OCI-LY7 (cell line): ENCODE data around the gene NPHP3. TPM values are rescaled to one million over a fixed set of nuclear protein-coding genes. Genes with fewer than 3 reads are reported as not detected.
"Not testable (repeated sequence)": the region's sequence is repeated elsewhere in the genome, so short reads cannot be mapped to it uniquely, and the experiment has no call there.

Experiments
- BruUV-seq: library from RNA; stranded (reverse); fragments of 400-500 nt; replicated peaks from 2 replicates; lab custom pipeline; 2021; lab: Mats Ljungman, UMichigan
- CTCF ChIA-PET: fragments of 300-600 bp; sonication (Branson Sonifier 250); formaldehyde crosslinking; loops from one replicate; lab custom pipeline; 2022; ENCODE audit warnings: antibody characterized with exemption; ENCODE audit not compliant: unreplicated experiment; lab: Charles Lee
- POLR2A ChIA-PET: fragments of 300-600 bp; sonication (Branson Sonifier 250); formaldehyde crosslinking; loops from one replicate; lab custom pipeline; 2022; ENCODE audit warnings: antibody characterized with exemption; lab: Charles Lee
- DNase-seq: peaks from one replicate; pipeline ENCODE4 v3.0.0-alpha.2; 2015; ENCODE audit warnings: low spot score
- H2AFZ ChIP-seq: fragments of 200-600 bp; sonication (generic), shearing (Covaris generic); 2 replicates; pipeline ENCODE4 v1.6.1; 2014; ENCODE audit warnings: mild to moderate bottlenecking, antibody characterized with exemption, low read length, moderate library complexity
- H3K27ac ChIP-seq: fragments of 200-600 bp; sonication (generic); 2 replicates; pipeline ENCODE4 v1.5.1; 2014; ENCODE audit warnings: mixed run types, low read depth, mild to moderate bottlenecking, moderate library complexity, low read length, inconsistent platforms; ENCODE audit not compliant: poor library complexity, severe bottlenecking
- H3K36me3 ChIP-seq: fragments of 200-600 bp; sonication (generic); 2 replicates; pipeline ENCODE4 v1.6.1; 2014; ENCODE audit warnings: mild to moderate bottlenecking, antibody characterized with exemption, low read length, moderate library complexity, mixed read lengths; ENCODE audit not compliant: insufficient read depth
- H3K4me1 ChIP-seq: fragments of 200-600 bp; sonication (generic); 2 replicates; pipeline ENCODE4 v1.5.1; 2014; ENCODE audit warnings: mild to moderate bottlenecking, low read length; ENCODE audit not compliant: insufficient read depth, poor library complexity, severe bottlenecking
- H3K4me2 ChIP-seq: fragments of 200-600 bp; sonication (generic); 2 replicates; pipeline ENCODE4 v1.6.1; 2014; ENCODE audit warnings: mild to moderate bottlenecking, low read length
- H3K4me3 ChIP-seq: fragments of 200-600 bp; sonication (generic); 2 replicates; pipeline ENCODE4 v1.5.1; 2014; ENCODE audit warnings: mild to moderate bottlenecking, low read depth, low read length; ENCODE audit not compliant: poor library complexity, severe bottlenecking
- H3K79me2 ChIP-seq: fragments of 200-600 bp; sonication (generic); 2 replicates; pipeline ENCODE4 v1.6.1; 2016; ENCODE audit warnings: low read depth, mild to moderate bottlenecking, low read length, moderate library complexity, mixed read lengths; ENCODE audit not compliant: insufficient read depth
- H3K9me2 ChIP-seq: fragments of 200-600 bp; sonication (generic); 2 replicates; pipeline ENCODE4 v1.6.1; 2016; ENCODE audit warnings: mild to moderate bottlenecking, low read length, mixed read lengths; ENCODE audit not compliant: insufficient read depth
- H3K9me3 ChIP-seq: fragments of 200-600 bp; sonication (generic); 2 replicates; pipeline ENCODE4 v1.6.1; 2014; ENCODE audit warnings: mild to moderate bottlenecking, mixed run types, low read length, mixed read lengths
- H4K20me1 ChIP-seq: fragments of 200-600 bp; sonication (generic); 2 replicates; pipeline ENCODE4 v1.6.1; 2014; ENCODE audit warnings: mild to moderate bottlenecking, antibody characterized with exemption, low read length, moderate library complexity, mixed read lengths; ENCODE audit not compliant: insufficient read depth
- EZH2phosphoT487 ChIP-seq: fragments of 200-600 bp; sonication (generic); IDR thresholded peaks from 2 replicates; pipeline ENCODE4 v1.6.1; 2018; ENCODE audit warnings: low read depth, borderline replicate concordance, mild to moderate bottlenecking, mixed run types, antibody characterized with exemption, low read length, moderate library complexity, mixed read lengths
- intact Hi-C: fragments of 100-400 bp; cut with micrococcal nuclease; formaldehyde crosslinking; loops from one replicate; pipeline ENCODE4 v1.10.0; 2022; ENCODE audit not compliant: unreplicated experiment
- total RNA-seq, 2 experiments: library from RNA; depleted of rRNA in 1 of 2; stranded (reverse); fragments of >200 nt in 1 of 2; shearing (Covaris generic) in 1 of 2; gene quantifications; 2 replicates each; pipeline ENCODE4 v1.2.3, GENCODE V29; 2014 to 2022
- TF ChIP-seq, protein P1 (sequence below): fragments of 200-600 bp; sonication (generic); conservative IDR thresholded peaks from 2 replicates; pipeline ENCODE4 v1.5.1; 2014; ENCODE audit warnings: mild to moderate bottlenecking, antibody characterized with exemption, low read length, moderate library complexity, mixed read lengths

The NPHP3 gene
- total RNA-seq, 2 experiments from 2014 or later: 8.5 to 10.6 TPM

DNA sequence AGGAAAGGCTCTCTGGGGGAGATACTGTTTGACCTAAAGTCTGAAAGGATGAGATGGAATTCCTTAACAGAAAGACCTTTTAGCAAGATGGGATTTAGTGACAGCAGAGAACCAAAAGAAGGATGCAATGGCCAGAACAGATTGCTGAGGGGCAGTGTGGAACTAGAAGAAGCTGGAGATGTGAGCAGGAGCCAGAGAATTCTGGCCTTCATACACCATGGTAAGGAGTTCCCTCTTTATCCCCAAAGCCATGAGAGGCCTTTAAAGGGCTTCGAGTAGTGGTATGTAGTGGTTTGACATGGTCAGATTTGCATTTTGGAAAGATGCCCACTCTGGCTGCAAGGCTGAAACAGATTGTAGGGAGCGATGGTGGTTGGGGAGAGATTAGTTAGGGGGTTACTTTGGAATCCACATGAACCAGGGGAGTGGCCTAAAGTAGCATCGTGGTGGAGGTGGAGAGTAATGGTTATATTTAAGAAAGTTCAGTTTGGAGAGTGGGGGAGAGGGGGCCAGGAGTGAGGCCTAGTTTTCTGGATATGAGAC, 34.0 kb upstream of the NPHP3 start:
- TF ChIP-seq, protein P1, sequence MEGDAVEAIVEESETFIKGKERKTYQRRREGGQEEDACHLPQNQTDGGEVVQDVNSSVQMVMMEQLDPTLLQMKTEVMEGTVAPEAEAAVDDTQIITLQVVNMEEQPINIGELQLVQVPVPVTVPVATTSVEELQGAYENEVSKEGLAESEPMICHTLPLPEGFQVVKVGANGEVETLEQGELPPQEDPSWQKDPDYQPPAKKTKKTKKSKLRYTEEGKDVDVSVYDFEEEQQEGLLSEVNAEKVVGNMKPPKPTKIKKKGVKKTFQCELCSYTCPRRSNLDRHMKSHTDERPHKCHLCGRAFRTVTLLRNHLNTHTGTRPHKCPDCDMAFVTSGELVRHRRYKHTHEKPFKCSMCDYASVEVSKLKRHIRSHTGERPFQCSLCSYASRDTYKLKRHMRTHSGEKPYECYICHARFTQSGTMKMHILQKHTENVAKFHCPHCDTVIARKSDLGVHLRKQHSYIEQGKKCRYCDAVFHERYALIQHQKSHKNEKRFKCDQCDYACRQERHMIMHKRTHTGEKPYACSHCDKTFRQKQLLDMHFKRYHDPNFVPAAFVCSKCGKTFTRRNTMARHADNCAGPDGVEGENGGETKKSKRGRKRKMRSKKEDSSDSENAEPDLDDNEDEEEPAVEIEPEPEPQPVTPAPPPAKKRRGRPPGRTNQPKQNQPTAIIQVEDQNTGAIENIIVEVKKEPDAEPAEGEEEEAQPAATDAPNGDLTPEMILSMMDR: no peak
- TF ChIP-seq EZH2phosphoT487: no peak
- no peak overlapping the region for H3K4me3 ChIP-seq
- no peaks in the 10 kb centered on the region for H4K20me1 ChIP-seq
- H2AFZ ChIP-seq: no peak overlapping the region
- ChIA-PET CTCF (no interaction called here), POLR2A (no interaction called here)
- no peak for DNase-seq
- H3K4me1 ChIP-seq: no peaks in the 10 kb centered on the region
- intact Hi-C loops: no loop called here
- H3K79me2 ChIP-seq: no peaks in the 10 kb centered on the region
- no peak overlapping the region for H3K4me2 ChIP-seq
- H3K27ac ChIP-seq: no peak overlapping the region
- H3K36me3 ChIP-seq: no peaks in the 10 kb centered on the region
- H3K9me3 ChIP-seq: no peaks in the 10 kb centered on the region
- BruUV-seq: no TSS peak
- H3K9me2 ChIP-seq: no peaks in the 10 kb centered on the region

DNA sequence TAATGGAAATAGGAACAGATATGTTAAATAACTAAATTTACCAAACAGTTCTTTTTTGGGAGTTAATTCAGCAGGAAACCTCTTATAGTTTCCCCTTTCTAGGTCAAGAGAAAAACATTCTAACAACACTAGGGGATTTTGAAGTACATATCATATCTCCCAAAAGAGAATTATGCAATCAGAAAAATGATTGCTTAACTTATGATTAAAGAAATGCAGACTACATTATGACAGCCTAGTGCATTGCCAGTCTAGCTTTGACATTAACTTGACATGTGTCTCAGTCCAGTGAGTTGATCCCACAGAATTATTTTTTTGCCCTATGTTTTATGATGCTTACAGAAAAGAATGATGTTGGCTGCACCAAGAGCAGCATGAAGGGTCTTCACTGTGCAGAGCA, 31.7 kb upstream of the NPHP3 start:
- Histone ChIP-seq H3K36me3 (no peaks in the 10 kb centered on the region), H3K9me3 (no peaks in the 10 kb centered on the region), H3K4me2 (no peak overlapping the region), H3K27ac (no peak overlapping the region), H3K4me3 (no peak overlapping the region), H4K20me1 (no peaks in the 10 kb centered on the region), H3K79me2 (no peaks in the 10 kb centered on the region), H3K9me2 (no peaks in the 10 kb centered on the region), H2AFZ (no peak overlapping the region), H3K4me1 (no peaks in the 10 kb centered on the region)
- BruUV-seq: no TSS peak
- CTCF ChIA-PET: no interaction called here
- DNase-seq: no peak
- intact Hi-C loops: no loop called here
- TF ChIP-seq, protein P1: no peak
- no peak for TF ChIP-seq EZH2phosphoT487
- POLR2A ChIA-PET: no interaction called here

DNA sequence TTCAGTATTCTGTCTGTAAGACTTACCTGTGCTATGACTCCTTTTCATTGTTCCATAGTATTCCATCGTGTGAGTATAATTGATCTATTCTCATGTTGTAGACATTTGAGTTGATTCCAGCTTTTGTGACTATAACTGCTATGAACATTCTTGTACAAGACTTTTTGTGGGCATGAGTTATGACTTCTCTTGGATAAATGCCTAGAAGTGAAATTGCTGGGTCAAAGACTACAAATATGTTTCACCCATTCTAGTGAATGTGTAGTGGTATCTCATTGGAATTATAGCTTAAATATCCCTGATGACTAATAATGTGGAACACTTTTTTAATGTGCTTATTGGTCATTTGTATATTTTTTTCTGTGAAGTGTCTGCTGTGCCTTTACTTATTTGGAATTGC, 27.6 kb upstream of the NPHP3 start:
- Histone ChIP-seq H3K9me2 (no peaks in the 10 kb centered on the region), H3K36me3 (no peaks in the 10 kb centered on the region), H4K20me1 (no peaks in the 10 kb centered on the region), H3K9me3 (no peaks in the 10 kb centered on the region), H3K4me2 (no peak overlapping the region), H2AFZ (no peak overlapping the region), H3K79me2 (no peaks in the 10 kb centered on the region), H3K27ac (no peak overlapping the region), H3K4me3 (no peak overlapping the region), H3K4me1 (no peaks in the 10 kb centered on the region)
- TF ChIP-seq, protein P1: no peak
- TF ChIP-seq EZH2phosphoT487: no peak
- ChIA-PET POLR2A (no interaction called here), CTCF (no interaction called here)
- intact Hi-C loops: no loop called here
- DNase-seq: no peak
- BruUV-seq: no TSS peak

GRCh38 chr3:132746720-132747119, 24.5 kb upstream of the NPHP3 start:
- POLR2A ChIA-PET, H2AFZ ChIP-seq, H3K4me3 ChIP-seq, BruUV-seq, intact Hi-C loops, H3K4me1 ChIP-seq, DNase-seq, H3K4me2 ChIP-seq, H3K79me2 ChIP-seq, H4K20me1 ChIP-seq, CTCF ChIA-PET, H3K27ac ChIP-seq, H3K9me3 ChIP-seq, H3K9me2 ChIP-seq, H3K36me3 ChIP-seq: not testable (repeated sequence)
